Karpas-422 (cell line): ENCODE measurements around the gene VPS33B. TPM values are rescaled to one million over a fixed set of nuclear protein-coding genes. Genes with fewer than 3 reads are reported as not detected.
A peak's percentile ranks its signal among the peaks of the same experiment; 100 is the strongest.
"Not testable (repeated sequence)": the region's sequence is repeated elsewhere in the genome, so short reads cannot be mapped to it uniquely, and the experiment has no call there.

ENCODE experiments used
- DNase-seq: peaks from one replicate; pipeline ENCODE4 v3.0.0-alpha.2; 2015
- H2AFZ ChIP-seq: fragments of 200-600 bp; sonication (generic); 2 replicates; pipeline ENCODE4 v1.6.1; 2014; ENCODE audit warnings: antibody characterized with exemption, low read length, mixed read lengths
- H3K27ac ChIP-seq: fragments of 200-600 bp; sonication (generic); 2 replicates; pipeline ENCODE4 v1.5.1; 2014; ENCODE audit warnings: mild to moderate bottlenecking, low read length, moderate library complexity
- H3K27me3 ChIP-seq: fragments of 200-600 bp; sonication (generic); 2 replicates; pipeline ENCODE4 v1.6.1; 2014; ENCODE audit warnings: low read length, mixed read lengths
- H3K36me3 ChIP-seq: fragments of 200-600 bp; sonication (generic); 2 replicates; pipeline ENCODE4 v1.6.1; 2014; ENCODE audit warnings: low read length, mixed read lengths; ENCODE audit not compliant: insufficient read depth
- H3K4me1 ChIP-seq: fragments of 200-600 bp; sonication (generic); 2 replicates; pipeline ENCODE4 v1.6.1; 2014; ENCODE audit warnings: mild to moderate bottlenecking, low read length, mixed read lengths
- H3K4me2 ChIP-seq: fragments of 200-600 bp; sonication (generic); 2 replicates; pipeline ENCODE4 v1.6.1; 2014; ENCODE audit warnings: low read length, low read depth, mild to moderate bottlenecking; ENCODE audit not compliant: poor library complexity, severe bottlenecking
- H3K4me3 ChIP-seq: fragments of 200-600 bp; sonication (generic); 2 replicates; pipeline ENCODE4 v1.5.1; 2014; ENCODE audit warnings: mild to moderate bottlenecking, antibody characterized with exemption, low read length, mixed read lengths
- H3K79me2 ChIP-seq: fragments of 200-600 bp; sonication (generic); 2 replicates; pipeline ENCODE4 v1.6.1; 2014; ENCODE audit warnings: mild to moderate bottlenecking, low read length, mixed read lengths
- H3K9ac ChIP-seq: fragments of 200-600 bp; sonication (generic); 2 replicates; pipeline ENCODE4 v1.6.0; 2014; ENCODE audit warnings: low read length
- H3K9me2 ChIP-seq: fragments of 200-600 bp; sonication (generic), shearing (Covaris generic); replicated peaks from 2 replicates; pipeline ENCODE4 v1.6.0; 2014; ENCODE audit warnings: mild to moderate bottlenecking, low read length, moderate library complexity; ENCODE audit not compliant: insufficient read depth
- H3K9me3 ChIP-seq: fragments of 300-700, 200-600 bp; sonication (generic); 2 replicates; pipeline ENCODE4 v1.6.1; 2014; ENCODE audit warnings: low read length, mixed read lengths
- H4K20me1 ChIP-seq: fragments of 200-600 bp; sonication (generic); 2 replicates; pipeline ENCODE4 v1.6.1; 2014; ENCODE audit warnings: mild to moderate bottlenecking, antibody characterized with exemption, low read length, low read depth; ENCODE audit not compliant: insufficient read depth
- total RNA-seq: library from RNA; depleted of rRNA; stranded (reverse); fragments of >200 nt; shearing (Covaris generic); gene quantifications from 2 replicates; pipeline ENCODE4 v1.2.3, GENCODE V29; 2014; ENCODE audit warnings: low replicate concordance

VPS33B gene
- total RNA-seq, 1 experiment from 2014 or later, result 5.7 TPM

GRCh38 chr15:91061230-91061629 lies 38.8 kb upstream of the VPS33B start:
- Histone ChIP-seq H3K27ac (no peak overlapping the region), H3K9me2 (no peaks in the 10 kb centered on the region), H3K9ac (no peak overlapping the region), H3K36me3 (no peaks in the 10 kb centered on the region), H3K79me2 (no peaks in the 10 kb centered on the region), H3K9me3 (no peaks in the 10 kb centered on the region), H4K20me1 (no peaks in the 10 kb centered on the region), H3K4me3 (no peak overlapping the region), H3K4me2 (no peak overlapping the region), H2AFZ (no peak overlapping the region), H3K4me1 (no peaks in the 10 kb centered on the region), H3K27me3 (no peaks in the 10 kb centered on the region)
- DNase-seq, result no peak

- Histone ChIP-seq H3K4me2 (no peak overlapping the region), H4K20me1 (no peaks in the 10 kb centered on the region)
- DNase-seq, result peak; percentile 82
Observed at GRCh38 chr15:91055548-91056331, 33.3 kb upstream of the VPS33B start.

GRCh38 chr15:91054816-91055215 lies 32.4 kb upstream of the VPS33B start:
- H3K4me2 ChIP-seq, result no peak overlapping the region
- H3K36me3 ChIP-seq, result no peaks in the 10 kb centered on the region
- no peaks in the 10 kb centered on the region for H4K20me1 ChIP-seq
- no peaks in the 10 kb centered on the region for H3K9me2 ChIP-seq
- no peaks in the 10 kb centered on the region for H3K79me2 ChIP-seq
- H3K9me3 ChIP-seq, result no peaks in the 10 kb centered on the region
- H3K4me1 ChIP-seq, result peaks cover 4% of the 10 kb centered on the region; the same call in 1 of the 2 replicates
- no peak overlapping the region for H3K27ac ChIP-seq
- no peaks in the 10 kb centered on the region for H3K27me3 ChIP-seq
- DNase-seq, result no peak
- no peak overlapping the region for H3K4me3 ChIP-seq
- H3K9ac ChIP-seq, result no peak overlapping the region
- no peak overlapping the region for H2AFZ ChIP-seq

More at GRCh38 chr15:91055548-91056331, 33.3 kb upstream of the VPS33B start:
- no peak overlapping the region for H3K9ac ChIP-seq
- H3K79me2 ChIP-seq, result no peaks in the 10 kb centered on the region
- H3K4me1 ChIP-seq, result no peaks in the 10 kb centered on the region
- H3K36me3 ChIP-seq, result no peaks in the 10 kb centered on the region
- no peak overlapping the region for H3K4me3 ChIP-seq
- no peak overlapping the region for H2AFZ ChIP-seq
- H3K27me3 ChIP-seq, result no peaks in the 10 kb centered on the region
- H3K9me3 ChIP-seq, result no peaks in the 10 kb centered on the region
- H3K9me2 ChIP-seq, result no peaks in the 10 kb centered on the region
- H3K27ac ChIP-seq, result no peak overlapping the region

DNA sequence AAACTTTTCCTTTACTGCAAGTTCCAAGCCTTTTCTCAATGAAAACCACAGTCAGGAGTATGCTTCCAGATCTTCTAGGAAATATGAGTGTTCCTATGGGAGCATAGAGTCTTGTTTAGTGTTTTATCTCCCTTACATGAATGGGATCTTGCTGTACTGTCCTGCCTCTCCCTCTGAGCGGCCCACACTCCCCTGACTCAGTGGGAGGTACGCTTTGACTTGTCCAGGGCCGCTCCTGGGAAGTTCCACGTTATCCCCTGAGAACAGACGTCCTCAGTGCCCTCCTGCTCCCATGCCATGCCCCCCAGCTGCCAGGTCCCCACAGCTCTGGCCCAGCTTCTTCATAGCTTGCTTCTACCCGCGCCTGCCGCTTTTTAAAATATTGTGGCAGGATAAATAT lies 28.9 kb upstream of the VPS33B start:
- no peaks in the 10 kb centered on the region for H3K36me3 ChIP-seq
- no peak for DNase-seq
- H3K9ac ChIP-seq, result no peak overlapping the region
- no peak overlapping the region for H3K4me3 ChIP-seq
- no peak overlapping the region for H2AFZ ChIP-seq
- H3K27me3 ChIP-seq, result no peaks in the 10 kb centered on the region
- H3K9me3 ChIP-seq, result no peaks in the 10 kb centered on the region
- peaks cover 12% of the 10 kb centered on the region for H3K4me1 ChIP-seq
- H3K4me2 ChIP-seq, result no peak overlapping the region
- no peak overlapping the region for H3K27ac ChIP-seq
- no peaks in the 10 kb centered on the region for H3K9me2 ChIP-seq
- H4K20me1 ChIP-seq, result no peaks in the 10 kb centered on the region
- no peaks in the 10 kb centered on the region for H3K79me2 ChIP-seq

DNA sequence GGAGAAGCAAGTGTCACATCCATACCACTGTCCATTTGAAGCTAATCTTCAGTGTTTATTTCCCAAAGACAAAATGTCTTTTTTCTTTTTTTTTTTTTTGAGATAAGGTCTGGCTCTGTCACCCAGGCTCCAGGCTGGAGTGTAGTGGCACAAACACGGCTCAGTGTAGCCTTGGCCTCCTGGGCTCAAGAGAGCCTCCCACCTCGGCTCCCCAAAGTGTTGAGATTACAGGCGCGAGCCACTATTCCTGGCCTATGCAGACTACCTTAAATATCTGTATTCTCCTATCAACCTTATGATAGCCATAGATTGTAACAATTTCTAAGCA lies 27.7 kb upstream of the VPS33B start:
- Histone ChIP-seq H3K9ac (no peak overlapping the region), H3K9me3 (no peaks in the 10 kb centered on the region), H3K79me2 (no peaks in the 10 kb centered on the region), H3K27ac (no peak overlapping the region), H3K4me1 (peaks cover 12% of the 10 kb centered on the region), H4K20me1 (no peaks in the 10 kb centered on the region), H3K4me3 (no peak overlapping the region), H3K27me3 (no peaks in the 10 kb centered on the region), H3K36me3 (no peaks in the 10 kb centered on the region), H3K9me2 (no peaks in the 10 kb centered on the region), H2AFZ (no peak overlapping the region; the same call in 1 of the 2 replicates), H3K4me2 (peak overlapping the region; percentile 66)
- DNase-seq, result no peak

DNA sequence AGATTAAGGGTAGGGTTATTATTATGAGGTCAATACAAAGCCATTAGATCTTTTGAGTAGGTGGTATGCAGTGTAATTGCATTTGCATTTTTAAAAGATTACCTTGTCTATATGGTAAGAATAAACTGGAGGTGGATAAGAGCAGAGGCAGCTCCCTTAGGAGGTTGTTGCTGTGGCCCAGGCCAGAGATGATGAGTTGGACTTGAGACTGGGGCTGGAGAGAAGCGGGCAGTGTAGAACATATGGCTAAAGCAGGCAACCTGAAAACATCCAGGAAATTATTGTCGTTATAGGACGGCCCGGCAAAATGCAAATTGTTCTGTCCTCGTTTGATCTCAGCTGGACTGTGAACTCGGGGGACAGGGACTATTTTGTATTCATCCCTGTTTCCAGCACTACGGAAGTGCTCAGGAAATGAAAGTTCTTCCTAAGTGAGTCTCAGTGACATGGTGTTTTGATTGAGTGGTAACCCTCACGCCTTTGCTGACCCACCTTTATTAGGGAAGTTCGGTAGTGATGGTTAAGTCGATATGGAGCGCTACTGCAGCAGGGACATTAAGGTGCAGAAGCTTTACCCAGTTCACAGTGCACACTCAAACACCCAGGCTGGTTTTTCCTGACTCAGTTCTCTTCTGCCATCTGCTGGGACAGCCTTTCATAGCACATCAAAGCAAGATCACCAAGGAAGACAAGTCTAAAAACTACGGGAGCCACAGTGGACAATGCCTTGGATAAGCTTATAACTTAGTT lies 27.2 kb upstream of the VPS33B start:
- Histone ChIP-seq H2AFZ (peak overlapping the region; percentile 77; the same call in 1 of the 2 replicates), H3K9me2 (no peaks in the 10 kb centered on the region), H3K36me3 (no peaks in the 10 kb centered on the region), H3K27ac (no peak overlapping the region), H3K9me3 (no peaks in the 10 kb centered on the region), H3K79me2 (no peaks in the 10 kb centered on the region), H3K4me3 (peak overlapping the region; percentile 48; the same call in 1 of the 2 replicates), H3K4me2 (peak overlapping the region; percentile 66), H4K20me1 (no peaks in the 10 kb centered on the region), H3K27me3 (no peaks in the 10 kb centered on the region), H3K4me1 (peaks cover 12% of the 10 kb centered on the region), H3K9ac (peak overlapping the region; percentile 40; the same call in 1 of the 2 replicates)
- peak; percentile 88 for DNase-seq

DNA sequence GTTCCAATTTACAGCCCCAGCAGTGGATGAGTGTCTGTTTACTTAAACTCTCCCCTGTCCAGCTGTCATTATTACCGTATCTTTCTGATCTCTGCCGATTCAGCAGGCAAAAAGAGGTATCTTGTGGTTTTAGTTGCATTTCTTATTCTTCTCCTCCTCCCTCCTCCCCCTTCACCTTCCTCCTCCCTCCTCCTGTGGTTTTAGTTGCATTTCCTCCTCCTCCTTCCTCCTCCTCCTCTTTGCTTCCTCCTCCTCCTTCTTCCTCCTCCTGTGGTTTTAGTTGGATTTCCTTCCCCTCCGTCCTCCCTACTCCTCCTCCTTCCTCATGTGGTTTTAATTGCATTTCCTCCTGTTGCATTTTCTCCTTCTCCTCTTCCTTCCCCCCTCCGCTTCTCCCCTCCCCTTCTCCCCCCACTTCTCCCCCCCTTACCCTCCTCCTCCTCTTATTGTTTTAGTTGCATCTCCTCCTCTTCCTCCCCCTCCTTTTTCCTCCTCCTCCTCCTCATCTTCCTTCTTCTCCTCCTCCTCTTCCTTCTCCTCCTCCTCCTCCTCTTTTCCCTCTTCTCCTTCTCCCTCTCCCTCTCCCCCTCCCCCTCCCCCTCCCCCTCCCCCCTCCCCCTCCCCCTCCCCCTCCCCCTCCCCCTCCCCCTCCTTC lies 25.3 kb upstream of the VPS33B start:
- Histone ChIP-seq H2AFZ (no peak overlapping the region), H3K4me2 (no peak overlapping the region), H3K79me2 (no peaks in the 10 kb centered on the region), H4K20me1 (no peaks in the 10 kb centered on the region), H3K9ac (no peak overlapping the region), H3K9me2 (no peaks in the 10 kb centered on the region), H3K36me3 (no peaks in the 10 kb centered on the region), H3K27me3 (no peaks in the 10 kb centered on the region), H3K4me1 (peaks cover 12% of the 10 kb centered on the region), H3K4me3 (no peak overlapping the region), H3K27ac (no peak overlapping the region), H3K9me3 (no peaks in the 10 kb centered on the region)
- no peak for DNase-seq

DNA sequence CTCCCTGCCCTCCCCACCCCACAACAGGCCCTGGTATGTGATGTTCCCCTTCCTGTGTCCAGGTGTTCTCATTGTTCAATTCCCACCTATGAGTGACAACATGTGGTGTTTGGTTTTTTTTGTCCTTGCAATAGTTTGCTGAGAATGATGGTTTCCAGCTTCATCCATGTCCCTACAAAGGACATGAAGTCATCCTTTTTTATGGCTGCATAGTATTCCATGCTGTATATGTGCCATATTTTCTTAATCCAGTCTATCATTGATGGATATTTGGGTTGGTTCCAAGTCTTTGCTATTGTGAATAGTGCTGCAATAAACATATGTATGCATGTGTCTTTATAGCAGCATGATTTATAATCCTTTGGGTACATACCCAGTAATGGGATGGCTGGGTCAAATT lies 23.7 kb upstream of the VPS33B start:
- not testable (repeated sequence) for DNase-seq, H3K79me2 ChIP-seq, H3K9me3 ChIP-seq, H3K4me3 ChIP-seq, H3K4me2 ChIP-seq, H3K36me3 ChIP-seq, H3K27ac ChIP-seq, H3K9ac ChIP-seq, H3K27me3 ChIP-seq, H3K9me2 ChIP-seq, H4K20me1 ChIP-seq, H2AFZ ChIP-seq
- H3K4me1 ChIP-seq, result peaks cover 12% of the 10 kb centered on the region
